ENCODE results near the gene CAPN10.

DNA sequence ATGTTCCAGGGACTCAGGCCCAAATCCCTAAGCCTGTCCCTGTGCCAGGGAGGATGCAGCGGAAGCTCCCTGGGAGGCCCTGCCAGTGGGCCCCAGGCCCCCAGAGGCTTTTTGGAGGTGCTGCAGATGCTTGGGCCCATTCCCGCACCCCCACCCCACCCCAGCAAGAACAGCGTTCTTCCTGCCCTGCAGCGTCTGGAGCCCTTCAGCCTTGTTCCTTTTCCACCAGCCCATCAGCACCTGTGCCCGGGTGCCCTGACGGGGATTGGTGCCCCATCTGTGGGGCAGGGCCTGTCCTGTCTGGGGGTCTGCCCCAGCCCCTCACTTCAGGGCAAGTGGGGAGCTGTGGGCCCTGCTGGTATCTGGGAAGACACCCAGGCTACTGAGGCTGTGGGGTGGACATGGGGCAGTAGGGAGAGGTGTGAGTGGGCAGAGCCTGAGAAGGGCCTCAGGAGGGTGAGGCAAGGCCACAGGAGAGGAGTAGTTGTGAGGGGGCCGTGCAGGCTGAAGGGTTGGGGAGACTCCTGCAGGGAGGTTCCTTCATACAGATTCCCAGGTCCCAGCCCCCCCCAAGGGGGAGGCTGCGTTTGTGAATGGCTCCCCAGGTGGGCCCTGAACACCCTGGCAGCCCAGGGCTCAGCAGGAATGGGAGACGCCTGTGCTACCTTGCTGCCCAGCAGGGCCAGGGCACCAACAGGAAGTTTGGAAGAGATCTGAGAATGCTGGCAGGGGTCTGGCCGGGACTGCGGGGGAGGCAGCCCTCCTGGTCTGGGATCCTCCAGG, 15.8 kb upstream of the CAPN10 start:
- TF ChIP-seq, protein P1, sequence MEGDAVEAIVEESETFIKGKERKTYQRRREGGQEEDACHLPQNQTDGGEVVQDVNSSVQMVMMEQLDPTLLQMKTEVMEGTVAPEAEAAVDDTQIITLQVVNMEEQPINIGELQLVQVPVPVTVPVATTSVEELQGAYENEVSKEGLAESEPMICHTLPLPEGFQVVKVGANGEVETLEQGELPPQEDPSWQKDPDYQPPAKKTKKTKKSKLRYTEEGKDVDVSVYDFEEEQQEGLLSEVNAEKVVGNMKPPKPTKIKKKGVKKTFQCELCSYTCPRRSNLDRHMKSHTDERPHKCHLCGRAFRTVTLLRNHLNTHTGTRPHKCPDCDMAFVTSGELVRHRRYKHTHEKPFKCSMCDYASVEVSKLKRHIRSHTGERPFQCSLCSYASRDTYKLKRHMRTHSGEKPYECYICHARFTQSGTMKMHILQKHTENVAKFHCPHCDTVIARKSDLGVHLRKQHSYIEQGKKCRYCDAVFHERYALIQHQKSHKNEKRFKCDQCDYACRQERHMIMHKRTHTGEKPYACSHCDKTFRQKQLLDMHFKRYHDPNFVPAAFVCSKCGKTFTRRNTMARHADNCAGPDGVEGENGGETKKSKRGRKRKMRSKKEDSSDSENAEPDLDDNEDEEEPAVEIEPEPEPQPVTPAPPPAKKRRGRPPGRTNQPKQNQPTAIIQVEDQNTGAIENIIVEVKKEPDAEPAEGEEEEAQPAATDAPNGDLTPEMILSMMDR (IDR thresholded peaks at IDR 0.05), result no peak
- no peak for TF ChIP-seq POLR2A (IDR thresholded peaks at IDR 0.05)
